Ureter (tissue), 1 donor: Measurements from ENCODE around the gene PRKRIP1. TPM values are rescaled to one million over a fixed set of nuclear protein-coding genes. Genes with fewer than 3 reads are reported as not detected.

Source experiments
- total RNA-seq: library from RNA; stranded (reverse); gene quantifications from one replicate; pipeline ENCODE4 v1.2.4, GENCODE V29; 2023
- donor health status: DM: yes; HTN: yes; CAD: no.

The PRKRIP1 gene
- total RNA-seq, 1 donor from 2014 or later: 22.8 TPM

Other genes starting within 250 kb of the PRKRIP1 start
- gene SH2B2, start 109.5 kb upstream of the PRKRIP1 start, total RNA-seq: 6.1 TPM
- not detected for gene SPDYE6, start 39.9 kb upstream of the PRKRIP1 start, total RNA-seq
- gene ORAI2, start 37.2 kb downstream of the PRKRIP1 start, total RNA-seq: 19.7 TPM
- 10.3 TPM for gene ALKBH4, start 68.5 kb downstream of the PRKRIP1 start, total RNA-seq
- gene LRWD1, start 68.6 kb downstream of the PRKRIP1 start, total RNA-seq: 11.4 TPM
- 53.1 TPM for gene POLR2J, start 82.6 kb downstream of the PRKRIP1 start, total RNA-seq
- 10.9 TPM for gene RASA4B, start 121.4 kb downstream of the PRKRIP1 start, total RNA-seq
- 132 TPM for gene UPK3BL2, start 147.3 kb downstream of the PRKRIP1 start, total RNA-seq
- gene SPDYE2, start 154.9 kb downstream of the PRKRIP1 start, total RNA-seq: 0.52 TPM
- 64.3 TPM for gene POLR2J3, start 176.2 kb downstream of the PRKRIP1 start, total RNA-seq
- gene RASA4, start 220.4 kb downstream of the PRKRIP1 start, total RNA-seq: 76.5 TPM
- 292 TPM for gene UPK3BL1, start 246.4 kb downstream of the PRKRIP1 start, total RNA-seq